ENCODE data around the gene QPCTL.
"Not testable (repeated sequence)": the region's sequence is repeated elsewhere in the genome, so short reads cannot be mapped to it uniquely, and the experiment has no call there.

Gene QPCTL

GRCh38 chr19:45716359-45717130, 24.1 kb downstream of the QPCTL start:
- no peak for TF ChIP-seq CTCF (conservative IDR thresholded peaks at IDR 0.05; ENCODE audit: low read depth)
- H3K27ac ChIP-seq, result peak overlapping the region; percentile 92
- CTCF ChIA-PET, result interaction anchor here (0.6 to 1.9 kb wide), 7 partner anchors 23 to 847 kb away, joined by 3 to 9 read pairs (median 4); partner anchors contain the start of genes IRF2BP1 and QPCTL
- peak; percentile 69 for DNase-seq (ENCODE audit: low spot score)
- POLR2A ChIA-PET (ENCODE audit: low non-redundant PET), result interaction anchor here (0.6 to 1.5 kb wide), 3 partner anchors 24 to 51 kb away, joined by 3 to 11 read pairs (median 3); partner anchors contain the start of gene QPCTL

GRCh38 chr19:45717131-45717982, 24.9 kb downstream of the QPCTL start:
- peak overlapping the region; percentile 92 for H3K27ac ChIP-seq
- DNase-seq (ENCODE audit: low spot score), result peak; percentile 98
- ChIA-PET POLR2A (ENCODE audit: low non-redundant PET) (interaction anchor here (0.6 to 1.5 kb wide), 5 partner anchors 25 to 278 kb away, joined by 3 to 11 read pairs (median 3); partner anchors contain the start of genes CCDC61, DMPK, QPCTL and SIX5), CTCF (interaction anchor here (0.5 to 1.9 kb wide), 11 partner anchors 11 to 847 kb away, joined by 3 to 9 read pairs (median 4); partner anchors contain the start of genes IRF2BP1, QPCTL and SNRPD2)
- no peak for TF ChIP-seq CTCF (conservative IDR thresholded peaks at IDR 0.05; ENCODE audit: low read depth)

- DNase-seq (ENCODE audit: low spot score), result no peak
- TF ChIP-seq CTCF (conservative IDR thresholded peaks at IDR 0.05; ENCODE audit: low read depth), result no peak
- peak overlapping the region; percentile 92 for H3K27ac ChIP-seq
- CTCF ChIA-PET, result interaction anchor here (0.5 to 1.9 kb wide), 6 partner anchors 11 to 121 kb away, joined by 3 to 9 read pairs (median 4); partner anchors contain the start of genes QPCTL and SNRPD2
- POLR2A ChIA-PET (ENCODE audit: low non-redundant PET), result interaction anchor here (0.6 to 1.5 kb wide), 3 partner anchors 49 to 277 kb away, joined by 3 to 11 read pairs (median 3); partner anchors contain the start of genes CCDC61 and SIX5
These were observed 25.7 kb downstream of the QPCTL start for GRCh38 chr19:45717983-45718650.

- ChIA-PET CTCF (interaction anchor here (1.4 kb wide), 1 partner anchor 26 kb away, joined by 4 read pairs; no protein-coding TSS in a partner anchor), POLR2A (ENCODE audit: low non-redundant PET) (interaction anchor here (0.6 to 0.7 kb wide), 2 partner anchors 13 to 29 kb away, joined by 5 read pairs; no protein-coding TSS in a partner anchor)
- H3K27ac ChIP-seq, result peak overlapping the region; percentile 90
- DNase-seq (ENCODE audit: low spot score), result not testable (repeated sequence)
These were observed 27.6 kb downstream of the QPCTL start for GRCh38 chr19:45720065-45720464.

- POLR2A ChIA-PET (ENCODE audit: low non-redundant PET); DNase-seq (ENCODE audit: low spot score): not testable (repeated sequence)
- CTCF ChIA-PET, result interaction anchor here (0.7 kb wide), 1 partner anchor 11 kb away, joined by 4 read pairs; no protein-coding TSS in a partner anchor
- H3K27ac ChIP-seq, result peak overlapping the region; percentile 86
These were observed 36.2 kb downstream of the QPCTL start for GRCh38 chr19:45728683-45729082.

- ChIA-PET POLR2A (ENCODE audit: low non-redundant PET) (interaction anchor here (1.3 kb wide), 1 partner anchor 39 kb away, joined by 5 read pairs; the partner anchor contains the start of gene SIX5), CTCF (no interaction called here)
- peak overlapping the region; percentile 86 for H3K27ac ChIP-seq
- peak; percentile 18 for DNase-seq (ENCODE audit: low spot score)
- no peak for TF ChIP-seq CTCF (conservative IDR thresholded peaks at IDR 0.05; ENCODE audit: low read depth)
These were observed 37.4 kb downstream of the QPCTL start for GRCh38 chr19:45729800-45730290.
